Stimulated activated CD8-positive, alpha-beta memory T cell treated with anti-CD3 and anti-CD28 coated beads, Interleukin-4, amount 100 ng/mL, for 1 hour (primary cell): ENCODE measurements around the gene PNPLA3.

ENCODE experiments used
- DNase-seq, 2 donors: peaks; one replicate each; pipeline ENCODE4 v3.0.0-alpha.2; 2020; ENCODE audit warnings: low read depth in 2 of 2, low spot score in 1 of 2

PNPLA3 gene

GRCh38 chr22:43922123-43922522 is 1.5 kb upstream of the PNPLA3 start:
- no peak for DNase-seq

- no peak for DNase-seq
Observed at GRCh38 chr22:43923191-43923590, 414 bp upstream of the PNPLA3 start.

- no peak for DNase-seq
Observed at GRCh38 chr22:43924877-43925276, 1.3 kb downstream of the PNPLA3 start.

DNA sequence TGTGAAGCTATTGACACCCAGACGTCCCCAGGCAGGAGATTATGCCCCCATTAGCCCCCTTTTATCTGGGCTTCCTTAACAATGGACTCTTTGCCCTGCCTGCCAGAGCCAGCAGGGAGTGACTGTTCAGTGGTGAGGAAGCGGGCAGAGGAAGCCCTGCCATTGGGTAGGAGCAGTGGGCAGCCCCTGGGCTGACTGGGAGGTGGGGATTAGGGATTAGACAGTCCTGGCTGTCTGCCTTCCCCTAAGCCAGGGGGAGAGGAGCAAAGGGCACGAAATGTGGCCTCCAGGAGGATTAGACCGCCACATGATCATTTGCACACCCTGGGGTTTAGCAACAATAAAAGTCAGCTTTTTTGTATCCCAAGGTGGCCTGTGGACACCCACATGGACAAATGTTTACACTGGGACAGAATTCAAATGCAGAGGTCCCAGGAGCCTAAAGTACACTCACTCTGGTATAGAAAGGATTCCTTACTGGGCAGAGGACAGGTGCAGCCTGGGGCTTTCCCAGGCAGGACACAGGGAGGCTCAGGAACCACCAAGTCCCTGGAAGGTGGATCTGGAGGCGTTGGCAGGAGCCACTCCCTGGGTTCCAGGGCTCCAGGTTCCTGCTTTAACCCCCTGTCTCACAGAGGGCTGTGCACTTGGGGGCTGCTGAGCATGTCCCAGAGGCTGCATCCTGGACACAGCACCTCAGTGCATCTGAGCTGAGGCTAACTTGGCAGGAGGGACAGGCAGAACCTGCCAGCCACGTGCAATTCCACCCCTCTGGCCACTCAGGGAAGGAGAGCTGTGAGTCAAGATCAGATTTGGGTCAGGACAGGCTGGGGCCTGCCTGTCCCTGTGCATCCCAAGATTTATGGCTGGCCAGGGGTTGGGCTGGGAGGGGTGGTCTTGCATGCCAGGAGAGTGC is 2.1 kb downstream of the PNPLA3 start:
- no peak for DNase-seq

- no peak for DNase-seq
Observed at GRCh38 chr22:43926349-43926710, 2.7 kb downstream of the PNPLA3 start.

DNA sequence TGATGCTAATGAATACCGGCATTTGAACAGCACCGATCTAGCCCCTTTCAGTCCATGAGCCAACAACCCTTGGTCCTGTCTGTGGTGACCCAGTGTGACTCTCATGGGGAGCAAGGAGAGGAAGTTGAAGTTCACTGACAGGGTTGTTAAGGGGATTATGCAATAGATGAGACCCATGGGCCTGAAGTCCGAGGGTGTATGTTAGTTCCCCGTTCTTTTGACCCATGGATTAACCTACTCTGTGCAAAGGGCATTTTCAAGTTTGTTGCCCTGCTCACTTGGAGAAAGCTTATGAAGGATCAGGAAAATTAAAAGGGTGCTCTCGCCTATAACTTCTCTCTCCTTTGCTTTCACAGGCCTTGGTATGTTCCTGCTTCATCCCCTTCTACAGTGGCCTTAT is 4.9 kb downstream of the PNPLA3 start:
- DNase-seq: no peak

GRCh38 chr22:43928908-43929307 is 5.3 kb downstream of the PNPLA3 start:
- DNase-seq: no peak

GRCh38 chr22:43931771-43932170 is 8.2 kb downstream of the PNPLA3 start:
- DNase-seq: no peak

- DNase-seq: no peak
Observed at GRCh38 chr22:43941449-43941848, 17.8 kb downstream of the PNPLA3 start.

- DNase-seq: no peak
Observed at GRCh38 chr22:43944670-43945430, 21.2 kb downstream of the PNPLA3 start.

GRCh38 chr22:43945632-43946383 is 22.2 kb downstream of the PNPLA3 start:
- DNase-seq: peak in 1 of 2 donors; percentile 38

DNA sequence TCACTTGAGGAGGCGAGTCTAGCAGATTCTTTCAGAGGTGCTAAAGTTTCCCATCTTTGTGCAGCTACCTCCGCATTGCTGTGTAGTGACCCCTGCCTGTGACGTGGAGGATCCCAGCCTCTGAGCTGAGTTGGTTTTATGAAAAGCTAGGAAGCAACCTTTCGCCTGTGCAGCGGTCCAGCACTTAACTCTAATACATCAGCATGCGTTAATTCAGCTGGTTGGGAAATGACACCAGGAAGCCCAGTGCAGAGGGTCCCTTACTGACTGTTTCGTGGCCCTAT is 22.7 kb downstream of the PNPLA3 start:
- no peak for DNase-seq

GRCh38 chr22:43948836-43949406 is 25.3 kb downstream of the PNPLA3 start:
- DNase-seq: no peak

DNA sequence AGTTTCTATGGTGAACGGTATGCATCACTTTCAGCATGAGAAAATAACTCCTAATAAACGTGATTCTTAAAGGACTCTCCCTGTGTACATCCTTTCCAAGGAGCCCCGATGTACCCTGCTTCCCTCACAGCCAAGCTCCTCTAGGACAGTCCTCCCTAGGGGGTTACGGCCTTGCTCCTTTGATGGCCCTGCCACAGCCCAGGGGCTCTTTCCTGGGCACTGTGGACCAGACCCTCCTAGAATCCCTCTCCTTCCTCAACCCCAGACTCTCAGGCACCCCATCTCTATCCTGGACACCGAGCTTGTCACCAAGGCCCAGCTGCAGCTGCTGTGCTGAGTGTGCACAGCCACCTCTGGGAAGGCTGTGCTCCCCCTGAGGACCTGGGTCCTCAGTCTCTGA is 27.8 kb downstream of the PNPLA3 start:
- no peak for DNase-seq

GRCh38 chr22:43951966-43952365 is 28.4 kb downstream of the PNPLA3 start:
- no peak for DNase-seq

- no peak for DNase-seq
Observed at GRCh38 chr22:43953988-43954785, 30.6 kb downstream of the PNPLA3 start.

- peak; percentile 83 to 88 for DNase-seq
Observed at GRCh38 chr22:43955040-43955882, 31.7 kb downstream of the PNPLA3 start, which contains the start of gene SAMM50. SAMM50 (plus strand) TSS chr22:43955442; CDS start chr22:43955578, 136 bp downstream.

- no peak for DNase-seq
Observed at GRCh38 chr22:43955883-43956782, 32.5 kb downstream of the PNPLA3 start.
